IMR-90 (cell line): ENCODE results near the gene SLC6A11. TPM values are rescaled to one million over a fixed set of nuclear protein-coding genes. Genes with fewer than 3 reads are reported as not detected.

Source experiments
- ATAC-seq: fragments of 200-7000 bp; cut with Tn5 transposase; 2 replicates; pipeline ENCODE4 v1.9.1; 2020; ENCODE audit warnings: low read depth, mild to moderate bottlenecking, moderate library complexity
- BruUV-seq: library from RNA; stranded (reverse); fragments of 400-500 nt; replicated peaks from 2 replicates; lab custom pipeline; 2021; lab: Mats Ljungman, UMichigan
- CTCF ChIA-PET: fragments of 300-600 bp; formaldehyde crosslinking; extraction: SDS; loops from one replicate; lab custom pipeline; 2021; ENCODE audit warnings: antibody characterized with exemption; lab: Yijun Ruan, JAX
- POLR2A ChIA-PET: fragments of 300-600 bp; sonication (Branson Sonifier 250); formaldehyde crosslinking; loops from one replicate; lab custom pipeline; 2022; ENCODE audit warnings: antibody characterized with exemption; ENCODE audit not compliant: unreplicated experiment; lab: Charles Lee
- DNase-seq: peaks from one replicate; pipeline ENCODE4 v3.0.0; 2013
- H2AFZ ChIP-seq: replicated peaks from 2 replicates; pipeline ENCODE3; 2013; ENCODE audit warnings: low read length, mild to moderate bottlenecking; ENCODE audit not compliant: poor library complexity
- H2AK5ac ChIP-seq: 2 replicates; pipeline ENCODE4 v1.6.1; 2013; ENCODE audit warnings: low read depth, low read length, inconsistent platforms
- H2AK9ac ChIP-seq: replicated peaks from 2 replicates; pipeline ENCODE3; 2013; ENCODE audit warnings: mild to moderate bottlenecking, low read depth, low read length, moderate library complexity; ENCODE audit not compliant: poor library complexity
- H2BK120ac ChIP-seq: 2 replicates; pipeline ENCODE4 v1.6.1; 2013; ENCODE audit warnings: low read depth, low read length, inconsistent platforms
- H2BK15ac ChIP-seq: 3 replicates; pipeline ENCODE4 v1.6.1; 2013; ENCODE audit warnings: low read depth, low read length, inconsistent platforms
- H2BK20ac ChIP-seq: 2 replicates; pipeline ENCODE4 v1.6.1; 2013; ENCODE audit warnings: low read depth, mild to moderate bottlenecking, inconsistent platforms, low read length, moderate library complexity
- H2BK5ac ChIP-seq: 2 replicates; pipeline ENCODE4 v1.6.1; 2013; ENCODE audit warnings: mild to moderate bottlenecking, low read depth, low read length, inconsistent platforms; ENCODE audit not compliant: poor library complexity, severe bottlenecking
- H3K14ac ChIP-seq: replicated peaks from 2 replicates; pipeline ENCODE4 v1.6.1; 2013; ENCODE audit warnings: low read depth, low read length, inconsistent platforms
- H3K18ac ChIP-seq: 2 replicates; pipeline ENCODE4 v1.6.1; 2013; ENCODE audit warnings: low read depth, low read length, control low read depth
- H3K23ac ChIP-seq: 2 replicates; pipeline ENCODE4 v1.6.1; 2013; ENCODE audit warnings: low read depth, low read length, inconsistent platforms
- H3K27ac ChIP-seq: 2 replicates; pipeline ENCODE4 v1.5.1; 2013; ENCODE audit warnings: mild to moderate bottlenecking, control low read depth, low read length; ENCODE audit not compliant: insufficient read depth
- H3K27me3 ChIP-seq: 2 replicates; pipeline ENCODE4 v1.6.1; 2013; ENCODE audit warnings: low read length; ENCODE audit not compliant: control insufficient read depth, insufficient read depth
- H3K36me3 ChIP-seq: 2 replicates; pipeline ENCODE4 v1.6.1; 2013; ENCODE audit warnings: low read length, mixed read lengths; ENCODE audit not compliant: control insufficient read depth, insufficient read depth
- H3K4ac ChIP-seq: 2 replicates; pipeline ENCODE4 v1.6.1; 2013; ENCODE audit warnings: low read depth, low read length, inconsistent platforms
- H3K4me1 ChIP-seq: 2 replicates; pipeline ENCODE4 v1.6.1; 2013; ENCODE audit warnings: low read length, mixed read lengths; ENCODE audit not compliant: control insufficient read depth, insufficient read depth
- H3K4me2 ChIP-seq: 2 replicates; pipeline ENCODE4 v1.6.1; 2013; ENCODE audit warnings: low read depth, mild to moderate bottlenecking, control low read depth, low read length, moderate library complexity
- H3K4me3 ChIP-seq: 2 replicates; pipeline ENCODE4 v1.5.1; 2013; ENCODE audit warnings: low read depth, mild to moderate bottlenecking, control low read depth, low read length, moderate library complexity; ENCODE audit not compliant: insufficient read depth
- H3K56ac ChIP-seq: 2 replicates; pipeline ENCODE4 v1.6.1; 2013; ENCODE audit warnings: low read length, inconsistent platforms; ENCODE audit not compliant: insufficient read depth; ENCODE audit errors: extremely low read depth
- H3K79me1 ChIP-seq, 2 experiments: 2 replicates each; pipeline ENCODE4 v1.6.1; 2013; ENCODE audit warnings: low read length in 2 of 2, inconsistent platforms in 1 of 2, low read depth in 1 of 2
- H3K9ac ChIP-seq: 2 replicates; pipeline ENCODE4 v1.6.1; 2013; ENCODE audit warnings: low read depth, low read length, control low read depth
- H3K9me1 ChIP-seq: 2 replicates; pipeline ENCODE4 v1.6.1; 2013; ENCODE audit warnings: low read length, inconsistent platforms; ENCODE audit not compliant: insufficient read depth
- H3K9me3 ChIP-seq: 2 replicates; pipeline ENCODE4 v1.6.1; 2013; ENCODE audit warnings: low read length; ENCODE audit not compliant: control insufficient read depth, insufficient read depth
- H4K20me1 ChIP-seq: 2 replicates; pipeline ENCODE4 v1.6.1; 2013; ENCODE audit warnings: low read length, inconsistent platforms; ENCODE audit not compliant: insufficient read depth
- H4K5ac ChIP-seq: 2 replicates; pipeline ENCODE4 v1.6.1; 2013; ENCODE audit warnings: mild to moderate bottlenecking, low read depth, low read length, control low read depth
- H4K8ac ChIP-seq, 2 experiments: 2 replicates each; pipeline ENCODE4 v1.6.1; 2013; ENCODE audit warnings: low read depth in 2 of 2, low read length in 2 of 2, control low read depth in 1 of 2, inconsistent platforms in 1 of 2
- H4K91ac ChIP-seq: 2 replicates; pipeline ENCODE4 v1.6.1; 2013; ENCODE audit warnings: low read depth, low read length, inconsistent platforms; ENCODE audit not compliant: insufficient read depth
- MXI1 ChIP-seq: IDR thresholded peaks from 2 replicates; pipeline ENCODE4 v1.6.1; 2012; ENCODE audit warnings: low read depth, mild to moderate bottlenecking, low read length, moderate library complexity, borderline replicate concordance
- NFE2L2 ChIP-seq: fragments of 150-350 bp; IDR thresholded peaks from 2 replicates; pipeline ENCODE4 v1.6.1; 2016; ENCODE audit warnings: low read depth, mild to moderate bottlenecking, low read length
- POLR2A ChIP-seq: IDR thresholded peaks from 2 replicates; pipeline ENCODE4 v1.6.1; 2012; ENCODE audit warnings: mild to moderate bottlenecking, low read depth, low read length
- RAD21 ChIP-seq: IDR thresholded peaks from 2 replicates; pipeline ENCODE4 v1.6.1; 2012; ENCODE audit warnings: low read length, improper control_type of control experiment
- SMC3 ChIP-seq: fragments of 150-350 bp; IDR thresholded peaks from 2 replicates; pipeline ENCODE4 v1.6.1; 2016; ENCODE audit warnings: low read depth, mild to moderate bottlenecking, antibody characterized with exemption, low read length, moderate library complexity
- WGBS, 2 experiments: methylation state at CpG; one replicate each; pipeline versions ENCODE4 v1.1.5 to v1.1.7; 2013; ENCODE audit warnings: missing lambda C conversion rate in 2 of 2; ENCODE audit not compliant: insufficient read length in 1 of 2; ENCODE audit errors: extremely low coverage in 2 of 2; 5-methylcytosine and 5-hydroxymethylcytosine counted together
- dilution Hi-C: fragments of 300-500 bp; cut with HindIII; formaldehyde crosslinking; loops from one replicate; pipeline ENCODE4 v1.14.3; 2018; ENCODE audit warnings: low sequenced_read_pairs; ENCODE audit not compliant: unreplicated experiment
- in situ Hi-C: fragments of 300-500 bp; cut with MboI; formaldehyde crosslinking; loops from 3 replicates; pipeline ENCODE4 v1.14.3; 2019; ENCODE audit warnings: low sequenced_read_pairs, inconsistent platforms, mixed read lengths
- intact Hi-C: fragments of 100-400 bp; cut with micrococcal nuclease; formaldehyde crosslinking; loops from 2 replicates; pipeline ENCODE4 v1.10.0; 2022
- polyA plus RNA-seq, 3 experiments: library from polyadenylated mRNA; depleted of rRNA; stranded (reverse); fragments of >200 nt; gene quantifications; 2 replicates each; pipeline ENCODE4 v1.2.3, GENCODE V29; 2012; ENCODE audit warnings: low replicate concordance in 1 of 3
- total RNA-seq: library from RNA; depleted of rRNA; stranded (reverse); fragments of >200 nt; gene quantifications from 2 replicates; pipeline ENCODE4 v1.2.3, GENCODE V29; 2012

The SLC6A11 gene
- total and polyA plus RNA-seq, 2 of the 4 experiments (the other 2 are of a cell fraction), result not detected

GRCh38 chr3:10928407-10928960 lies 112.5 kb downstream of the SLC6A11 start:
- Histone ChIP-seq H3K4me3 (no peak overlapping the region), H2BK120ac (no peak overlapping the region), H4K5ac (no peak overlapping the region), H3K9me3 (no peaks in the 10 kb centered on the region), H3K9me1 (no peaks in the 10 kb centered on the region), H4K20me1 (no peaks in the 10 kb centered on the region), H3K4me2 (no peak overlapping the region), H3K36me3 (no peaks in the 10 kb centered on the region), H3K4me1 (no peaks in the 10 kb centered on the region), H3K23ac (no peak overlapping the region), H3K9ac (no peak overlapping the region), H3K14ac (no peak overlapping the region), H3K18ac (no peak overlapping the region), H4K91ac (no peak overlapping the region), H3K4ac (no peak overlapping the region), H4K8ac (no peak overlapping the region), H3K27ac (no peak overlapping the region), H2AK5ac (no peak overlapping the region), H2AK9ac (no peak overlapping the region), H2BK20ac (no peak overlapping the region), H3K79me1 (no peaks in the 10 kb centered on the region), H2BK5ac (no peak overlapping the region), H2BK15ac (no peak overlapping the region), H2AFZ (no peak overlapping the region), H3K27me3 (peaks cover 15% of the 10 kb centered on the region), H3K56ac (no peak overlapping the region)
- WGBS, 2 experiments, result 20% methylated on average over 1 of the region's 9 CpGs; no CpG with 5 or more reads in 1 of the 2 experiments
- BruUV-seq, result no TSS peak
- dilution Hi-C loops, result no loop called here
- POLR2A ChIA-PET, result no interaction called here
- no peak for ATAC-seq
- TF ChIP-seq NFE2L2 (no peak), MXI1 (no peak), SMC3 (no peak), POLR2A (no peak), RAD21 (no peak)
- CTCF ChIA-PET, result no interaction called here
- in situ Hi-C loops, result no loop called here
- no peak for DNase-seq
- intact Hi-C loops, result loop anchor here (10.0 kb wide), 1 partner anchor 144 kb away; no protein-coding TSS in a partner anchor
